GM18502 (cell line): ENCODE data around the gene GP1BA.

Source experiments
- ATAC-seq: cut with Tn5 transposase; IDR thresholded peaks from one replicate; pipeline ENCODE4 v1.9.1; 2021; ENCODE audit warnings: mild to moderate bottlenecking; ENCODE audit not compliant: unreplicated experiment, poor library complexity

The GP1BA gene

GRCh38 chr17:4937553-4937952 is 5.5 kb downstream of the GP1BA start:
- ATAC-seq: no peak

- ATAC-seq: no peak
These were observed 6.0 kb downstream of the GP1BA start for GRCh38 chr17:4938069-4938491.

- ATAC-seq: no peak
These were observed 6.8 kb downstream of the GP1BA start for GRCh38 chr17:4938688-4939545.

- ATAC-seq: peak; percentile 17
These were observed 7.4 kb downstream of the GP1BA start for GRCh38 chr17:4939546-4939795.

- peak; percentile 75 for ATAC-seq
These were observed 7.9 kb downstream of the GP1BA start, which contains the start of the genes RNF167 and SLC25A11 for GRCh38 chr17:4939796-4940554. RNF167 (plus strand) TSS chr17:4940268; CDS start chr17:4940910, 642 bp downstream. SLC25A11 (minus strand) TSS chr17:4940046; CDS start chr17:4939910, 136 bp downstream.

GRCh38 chr17:4940555-4941318 is 8.7 kb downstream of the GP1BA start:
- ATAC-seq: no peak

GRCh38 chr17:4941319-4941610 is 9.2 kb downstream of the GP1BA start:
- ATAC-seq: no peak

GRCh38 chr17:4942760-4943508 is 10.9 kb downstream of the GP1BA start:
- ATAC-seq: no peak

- no peak for ATAC-seq
These were observed 12.1 kb downstream of the GP1BA start for GRCh38 chr17:4944163-4944553.

GRCh38 chr17:4944554-4945175 is 12.6 kb downstream of the GP1BA start:
- no peak for ATAC-seq

GRCh38 chr17:4945176-4945943 is 13.3 kb downstream of the GP1BA start:
- no peak for ATAC-seq

- no peak for ATAC-seq
These were observed 13.8 kb downstream of the GP1BA start for GRCh38 chr17:4945944-4946280.

- ATAC-seq: no peak
These were observed 14.4 kb downstream of the GP1BA start for GRCh38 chr17:4946312-4946976.

- ATAC-seq: no peak
These were observed 14.9 kb downstream of the GP1BA start for GRCh38 chr17:4947010-4947410.

- ATAC-seq: peak; percentile 11
These were observed 15.5 kb downstream of the GP1BA start for GRCh38 chr17:4947411-4948165.

- ATAC-seq: peak; percentile 25
These were observed 16.3 kb downstream of the GP1BA start, which contains the start of gene PFN1 for GRCh38 chr17:4948166-4948930. PFN1 (minus strand) TSS chr17:4948530; CDS start chr17:4948394, 136 bp downstream.

- peak; percentile 32 for ATAC-seq
These were observed 16.8 kb downstream of the GP1BA start for GRCh38 chr17:4948931-4949320.
